Stimulated activated CD8-positive, alpha-beta memory T cell treated with anti-CD3 and anti-CD28 coated beads, Interleukin-2, amount 100 ng/mL, for 48 hours (primary cell): ENCODE data around the gene ZNRF3.
"Not testable (repeated sequence)": the region's sequence is repeated elsewhere in the genome, so short reads cannot be mapped to it uniquely, and the experiment has no call there.

ENCODE experiments used
- DNase-seq, 2 donors: peaks; one replicate each; pipeline ENCODE4 v3.0.0-alpha.2; 2020; ENCODE audit warnings: low read depth in 2 of 2

ZNRF3 gene

GRCh38 chr22:29065468-29066190, 182.3 kb downstream of the ZNRF3 start:
- DNase-seq = no peak

GRCh38 chr22:29069463-29069862, 186.1 kb downstream of the ZNRF3 start:
- no peak for DNase-seq

DNA sequence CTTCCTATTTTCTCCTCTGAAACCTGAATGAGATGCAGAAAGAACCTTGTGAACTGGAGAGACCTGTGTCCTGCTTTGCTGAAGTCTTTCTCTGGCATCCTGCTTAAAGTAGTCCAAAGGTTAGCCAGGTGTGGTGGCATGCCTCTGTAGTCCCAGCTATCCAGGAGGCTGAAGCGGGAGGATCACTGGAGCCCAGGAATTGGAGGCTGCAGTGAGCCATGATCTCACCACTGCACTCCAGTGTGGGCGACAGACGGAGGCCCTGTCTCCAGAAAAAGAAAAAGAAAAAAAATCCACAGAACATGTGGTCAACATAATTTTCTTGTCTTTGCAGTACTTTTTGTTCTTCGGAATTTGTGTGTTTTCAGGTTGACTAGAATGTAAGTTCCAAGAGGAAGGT, 187.1 kb downstream of the ZNRF3 start:
- DNase-seq = no peak

- peak; percentile 14 to 17 for DNase-seq
These were observed 188.1 kb downstream of the ZNRF3 start for GRCh38 chr22:29071261-29072045.

DNA sequence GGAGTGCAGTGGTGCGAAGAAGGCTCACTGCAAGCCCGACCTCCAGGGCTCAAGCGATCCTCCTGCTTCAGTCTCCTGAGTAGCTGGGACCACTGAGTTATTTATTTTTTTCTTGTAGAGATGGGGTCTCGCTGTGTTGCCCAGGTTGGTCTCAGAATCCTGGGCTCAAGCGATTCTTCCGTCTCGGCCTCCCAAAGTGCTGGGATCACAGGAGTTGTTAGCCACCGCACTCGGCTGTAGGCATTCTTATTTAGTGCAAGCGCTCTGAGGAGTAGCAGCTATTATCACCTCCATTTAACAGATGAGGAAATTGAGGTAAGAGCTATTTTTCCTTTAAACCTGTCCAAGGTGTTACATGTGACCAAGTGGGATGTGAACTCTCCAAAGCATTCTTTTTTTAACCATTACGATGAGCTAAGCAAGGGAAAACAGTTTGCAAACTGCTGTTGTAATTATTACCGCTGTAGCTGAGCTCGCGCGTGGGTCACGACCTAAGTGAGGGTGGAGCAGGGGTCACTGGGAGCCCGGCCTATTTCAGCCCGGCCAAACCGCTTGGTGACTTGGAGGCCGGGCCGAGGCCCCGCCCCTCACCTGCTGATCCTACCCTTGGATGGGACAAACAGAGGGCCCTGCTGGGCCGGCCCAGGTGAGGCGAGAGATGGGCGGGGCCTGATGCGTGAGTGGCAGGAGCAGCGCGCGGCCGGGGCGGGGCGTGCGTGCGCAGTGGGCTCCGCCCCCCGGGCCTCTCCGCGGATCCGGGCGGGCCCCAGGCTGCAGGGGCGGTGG, 189.0 kb downstream of the ZNRF3 start:
- DNase-seq = peak; percentile 77 to 78

DNA sequence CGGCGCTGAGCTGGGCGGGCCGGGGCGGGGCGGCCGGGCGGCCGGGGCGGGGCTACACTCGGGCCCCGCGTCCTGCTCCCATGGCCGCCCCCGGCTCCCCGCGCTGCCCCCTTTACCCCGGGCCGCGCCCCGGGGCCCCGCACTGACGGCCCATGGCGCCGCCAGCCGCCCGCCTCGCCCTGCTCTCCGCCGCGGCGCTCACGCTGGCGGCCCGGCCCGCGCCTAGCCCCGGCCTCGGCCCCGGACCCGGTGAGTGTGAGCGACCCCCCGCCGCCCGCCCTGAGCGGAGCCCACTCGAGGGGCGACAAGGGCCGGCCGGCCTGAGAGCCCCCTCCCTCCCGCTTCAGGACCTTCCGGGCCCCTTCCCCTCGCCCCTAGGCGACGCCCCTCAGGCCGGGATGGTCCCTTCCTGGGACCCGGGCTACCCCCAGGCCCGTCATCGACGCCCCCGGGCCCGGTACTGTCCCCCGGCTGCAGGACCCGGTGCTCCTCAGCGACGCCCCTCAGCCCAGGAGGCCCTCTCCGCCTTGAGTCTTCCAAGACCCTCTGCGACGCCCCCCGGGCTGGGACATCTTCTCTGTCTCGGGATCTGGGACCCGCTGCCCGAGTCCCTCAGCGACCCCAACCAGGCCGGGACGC, 189.7 kb downstream of the ZNRF3 start, which contains the start of gene KREMEN1:
KREMEN1 (plus strand) TSS at position 57 of the 639 bp plus-strand sequence; CDS start at position 153, 96 bp downstream.
- no peak for DNase-seq

GRCh38 chr22:29073618-29074275, 190.4 kb downstream of the ZNRF3 start:
- DNase-seq = no peak

GRCh38 chr22:29074276-29074772, 191.0 kb downstream of the ZNRF3 start:
- no peak for DNase-seq

- no peak for DNase-seq
These were observed 194.9 kb downstream of the ZNRF3 start for GRCh38 chr22:29078036-29078868.

- DNase-seq = no peak
These were observed 195.5 kb downstream of the ZNRF3 start for GRCh38 chr22:29078869-29079207.

GRCh38 chr22:29079218-29079901, 196.0 kb downstream of the ZNRF3 start:
- DNase-seq = no peak

GRCh38 chr22:29080106-29080975, 197.0 kb downstream of the ZNRF3 start:
- DNase-seq = no peak

GRCh38 chr22:29081517-29082236, 198.3 kb downstream of the ZNRF3 start:
- DNase-seq = no peak

GRCh38 chr22:29082826-29083545, 199.6 kb downstream of the ZNRF3 start:
- no peak for DNase-seq

GRCh38 chr22:29083576-29083932, 200.2 kb downstream of the ZNRF3 start:
- not testable (repeated sequence) for DNase-seq

GRCh38 chr22:29083933-29084591, 200.7 kb downstream of the ZNRF3 start:
- DNase-seq = no peak

- no peak for DNase-seq
These were observed 203.6 kb downstream of the ZNRF3 start for GRCh38 chr22:29087012-29087411.
